ENCODE measurements around the gene LRRC49. TPM values are rescaled to one million over a fixed set of nuclear protein-coding genes. Genes with fewer than 3 reads are reported as not detected.

LRRC49 gene
- total and polyA plus RNA-seq, 10 of the 15 experiments (the other 5 are each of a cell fraction or from before 2014, with no cell fraction given) = 1.4 to 3.7 (median 2.9) TPM

GRCh38 chr15:71091601-71092000 is 199.0 kb downstream of the LRRC49 start:
- ATAC-seq (no peak), DNase-seq (ENCODE audit: low read depth, low spot score) (no peak), FAIRE-seq (no peak)
- Histone ChIP-seq H3K79me2 (ENCODE audit: control insufficient read depth, insufficient read depth, low read length) (no peaks in the 10 kb centered on the region), H3K4me1 (ENCODE audit: control insufficient read depth, insufficient read depth, low read length) (no peaks in the 10 kb centered on the region), H3K27me3 (replicated peaks in 1 of 2; ENCODE audit: control insufficient read depth in 2 of 2, insufficient read depth in 2 of 2, low read length in 1 of 2) (no peaks in the 10 kb centered on the region), H3K4me3 (no peak overlapping the region), H3K9ac (ENCODE audit: control insufficient read depth, insufficient read depth, low read length) (no peak overlapping the region), H3K36me3 (ENCODE audit: control insufficient read depth in 2 of 2, insufficient read depth in 2 of 2, low read length in 1 of 2) (no peaks in the 10 kb centered on the region), H4K20me1 (ENCODE audit: control insufficient read depth, insufficient read depth) (no peaks in the 10 kb centered on the region), H2AFZ (ENCODE audit: control insufficient read depth, low read depth, low read length) (no peak overlapping the region), H3K27ac (ENCODE audit: control insufficient read depth, insufficient read depth) (no peak overlapping the region), H3K4me2 (ENCODE audit: control insufficient read depth, insufficient read depth) (no peak overlapping the region), H3K9me3 (replicated peaks; ENCODE audit: control insufficient read depth, insufficient read depth, low read length) (no peaks in the 10 kb centered on the region; the same call in 2 of the 3 replicates)
- no peak for TF ChIP-seq MAX (IDR thresholded peaks at IDR 0.05; ENCODE audit: low read depth, low read length)
- no peak for TF ChIP-seq IRF4 (IDR thresholded peaks at IDR 0.05; ENCODE audit: low read depth, low read length)
- TF ChIP-seq MYC (IDR thresholded peaks at IDR 0.05; ENCODE audit: insufficient read depth, insufficient read length, insufficient replicate concordance, low read length, severe bottlenecking) = no peak
- TF ChIP-seq TBL1XR1 (IDR thresholded peaks at IDR 0.05; ENCODE audit: low read depth, low read length) = no peak
- no peak for TF ChIP-seq SP1 (IDR thresholded peaks at IDR 0.05; ENCODE audit: low read depth, low read length)
- TF ChIP-seq MEF2B (IDR thresholded peaks at IDR 0.05; ENCODE audit: partially characterized antibody, poor library complexity, severe bottlenecking) = no peak
- TF ChIP-seq ZNF24 (IDR thresholded peaks at IDR 0.05) = no peak
- no peak for TF ChIP-seq SMARCA5 (IDR thresholded peaks at IDR 0.05)
- TF ChIP-seq DPF2 (IDR thresholded peaks at IDR 0.05) = no peak
- TF ChIP-seq SREBF2 (IDR thresholded peaks at IDR 0.05; ENCODE audit: low read length) = no peak
- WGBS (ENCODE audit: insufficient coverage, insufficient replicate concordance, low lambda C conversion rate, missing lambda C conversion rate) = 0% methylated on average over 1 of the region's 1 CpG
- intact Hi-C loops (cut with micrococcal nuclease; ENCODE audit: unreplicated experiment) (no loop called here), in situ Hi-C loops (cut with MboI) (no loop called here)
- ChIA-PET POLR2A (no interaction called here), SMC1A (ENCODE audit: uncharacterized antibody, unreplicated experiment) (no interaction called here), RAD21 (ENCODE audit: unreplicated experiment) (no interaction called here), CTCF (no interaction called here)
- no TSS peak for BruUV-seq (replicated peaks)

All from GM12878 (cell line).